ENCODE results near the gene DENND2D.

DENND2D gene

GRCh38 chr1:111195002-111195684 is 5.3 kb downstream of the DENND2D start:
- no peak overlapping the region for H3K4me3 ChIP-seq (ENCODE audit: low read depth, low read length)
- DNase-seq (ENCODE audit: low read depth) = no peak
- in situ Hi-C loops (cut with HindIII; ENCODE audit: low sequenced_read_pairs) = no loop called here
- no peak for TF ChIP-seq CTCF (IDR thresholded peaks at IDR 0.05; ENCODE audit: low read depth, low read length, missing control alignments)

DNA sequence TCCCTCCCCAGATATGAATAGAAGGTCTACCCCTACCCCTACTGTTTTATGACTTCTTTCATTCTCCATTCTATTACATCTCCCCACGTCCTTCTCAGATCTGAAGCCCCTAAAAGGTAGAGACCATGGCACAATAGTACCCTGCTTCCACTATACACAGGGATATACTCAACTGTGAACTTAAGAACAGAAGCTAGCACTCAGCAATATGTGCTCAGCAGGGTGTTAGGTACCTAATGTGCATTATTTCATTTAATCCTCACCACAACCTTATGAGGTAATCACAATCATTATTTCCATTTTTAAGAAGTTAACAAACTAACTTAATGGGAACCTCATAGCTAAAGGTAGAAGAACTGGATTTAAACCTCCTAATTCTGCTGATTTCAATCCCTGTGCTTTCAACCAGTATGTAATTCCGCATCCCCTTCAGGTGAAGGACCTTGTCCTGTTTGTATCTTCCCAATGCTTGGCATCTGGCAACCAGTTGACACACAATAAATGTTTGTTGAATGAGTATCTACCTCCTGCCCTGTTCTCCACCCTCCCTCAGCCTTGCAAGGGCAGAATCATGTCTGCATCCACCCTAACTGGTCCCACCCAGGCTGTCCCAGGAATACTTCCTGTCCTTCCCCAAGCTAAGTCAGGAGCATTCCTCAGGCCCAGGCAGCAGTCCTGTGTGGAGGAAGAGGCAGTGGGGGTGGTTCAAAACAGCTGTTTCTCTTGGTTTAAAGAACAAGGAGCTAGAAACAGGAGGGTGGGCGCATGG is 6.5 kb downstream of the DENND2D start:
- no peak for DNase-seq (ENCODE audit: low read depth)
- in situ Hi-C loops (cut with HindIII; ENCODE audit: low sequenced_read_pairs) = no loop called here
- H3K4me3 ChIP-seq (ENCODE audit: low read depth, low read length) = no peak overlapping the region
- TF ChIP-seq CTCF (IDR thresholded peaks at IDR 0.05; ENCODE audit: low read depth, low read length, missing control alignments) = no peak

DNA sequence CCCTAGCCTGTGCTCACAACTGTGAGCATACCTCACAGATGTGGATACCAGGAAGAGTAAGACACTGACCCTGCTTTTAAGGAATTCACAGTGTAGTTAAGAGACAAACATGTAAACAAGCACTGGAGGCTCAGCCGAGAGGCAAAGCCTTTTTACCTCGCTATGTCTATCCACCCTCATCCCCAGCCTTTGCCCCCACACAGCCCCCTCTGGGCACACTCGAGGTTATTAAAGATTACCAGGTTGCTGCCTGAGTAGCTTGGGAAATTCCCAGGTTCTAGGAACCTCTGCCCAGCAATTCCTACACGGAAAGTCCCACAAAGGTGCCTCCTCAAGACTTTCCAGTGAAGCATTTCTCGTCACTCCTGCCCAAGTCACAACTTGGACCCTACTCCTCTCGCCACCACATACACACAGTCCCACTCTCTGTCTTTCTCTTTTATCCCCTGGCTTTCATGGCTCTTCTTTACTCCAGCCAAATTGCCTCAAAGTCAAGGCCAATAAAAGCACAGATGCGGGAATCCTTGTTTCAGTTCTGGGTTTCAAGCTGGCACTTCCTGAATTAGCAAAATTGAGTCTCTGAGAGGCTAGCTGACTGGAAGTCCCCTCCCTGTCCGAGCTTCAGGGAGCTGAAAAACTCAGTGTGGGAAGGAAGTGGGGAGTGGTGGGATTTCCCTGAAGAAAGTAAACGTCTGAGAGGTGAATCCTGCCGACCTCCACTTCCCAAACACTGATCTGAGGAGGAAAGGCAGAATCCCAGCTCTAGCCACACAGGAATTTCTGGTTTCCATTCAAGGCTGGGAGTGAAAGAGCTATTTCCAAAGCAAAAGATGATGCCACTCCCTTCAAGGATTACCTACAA is 7.6 kb downstream of the DENND2D start:
- no peak for DNase-seq (ENCODE audit: low read depth)
- H3K4me3 ChIP-seq (ENCODE audit: low read depth, low read length) = no peak overlapping the region
- TF ChIP-seq CTCF (IDR thresholded peaks at IDR 0.05; ENCODE audit: low read depth, low read length, missing control alignments) = no peak
- in situ Hi-C loops (cut with HindIII; ENCODE audit: low sequenced_read_pairs) = no loop called here

GRCh38 chr1:111192074-111192473 is 8.4 kb downstream of the DENND2D start:
- TF ChIP-seq CTCF (IDR thresholded peaks at IDR 0.05; ENCODE audit: low read depth, low read length, missing control alignments) = no peak
- no peak overlapping the region for H3K4me3 ChIP-seq (ENCODE audit: low read depth, low read length)
- in situ Hi-C loops (cut with HindIII; ENCODE audit: low sequenced_read_pairs) = no loop called here
- DNase-seq (ENCODE audit: low read depth) = no peak

DNA sequence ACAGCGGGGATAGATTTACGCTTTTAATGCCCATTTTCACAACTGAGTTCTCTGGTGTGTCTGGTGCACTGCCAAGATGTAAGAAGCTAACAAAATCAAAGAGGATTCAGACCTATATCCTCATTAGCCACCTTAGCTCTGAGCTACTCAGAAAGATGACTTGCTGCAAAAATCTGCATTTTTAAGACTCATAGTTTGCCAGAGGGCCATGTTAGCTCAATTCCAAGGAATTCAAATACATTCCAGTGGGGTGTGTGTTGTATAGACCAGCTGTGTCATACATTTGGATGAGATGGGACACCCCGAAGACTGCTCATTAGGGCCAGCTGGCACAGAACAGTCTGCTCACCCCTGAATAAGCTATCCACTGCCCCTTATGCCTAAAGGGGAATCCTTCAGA is 8.9 kb downstream of the DENND2D start:
- in situ Hi-C loops (cut with HindIII; ENCODE audit: low sequenced_read_pairs) = no loop called here
- DNase-seq (ENCODE audit: low read depth) = no peak
- TF ChIP-seq CTCF (IDR thresholded peaks at IDR 0.05; ENCODE audit: low read depth, low read length, missing control alignments) = no peak
- no peak overlapping the region for H3K4me3 ChIP-seq (ENCODE audit: low read depth, low read length)

DNA sequence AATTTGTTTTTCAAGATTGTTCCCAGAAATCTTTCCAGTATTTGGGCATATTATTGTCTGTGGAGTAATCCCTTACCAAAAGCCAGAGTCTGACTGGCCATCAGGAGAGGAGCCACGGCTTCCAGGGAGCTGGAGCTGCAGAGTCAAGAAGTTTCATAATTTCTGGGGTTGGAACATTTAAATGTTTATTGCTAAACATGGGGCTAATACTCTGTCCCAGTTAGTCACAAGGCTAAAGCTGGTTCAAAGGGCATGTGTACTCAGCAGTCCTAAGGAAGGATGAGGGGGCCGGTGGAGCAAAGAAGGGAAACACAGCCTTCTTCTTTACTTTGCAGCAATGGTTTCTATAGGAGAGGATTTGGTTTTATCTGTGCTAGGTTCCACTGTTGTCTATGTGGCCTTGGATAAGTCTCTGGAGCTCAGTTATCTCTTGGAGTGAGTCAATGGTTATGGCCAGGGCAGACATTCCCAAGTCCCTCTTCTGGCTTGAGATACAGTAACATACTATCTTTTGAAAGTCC is 9.5 kb downstream of the DENND2D start:
- no peak overlapping the region for H3K4me3 ChIP-seq (ENCODE audit: low read depth, low read length)
- no peak for TF ChIP-seq CTCF (IDR thresholded peaks at IDR 0.05; ENCODE audit: low read depth, low read length, missing control alignments)
- no peak for DNase-seq (ENCODE audit: low read depth)
- in situ Hi-C loops (cut with HindIII; ENCODE audit: low sequenced_read_pairs) = no loop called here
